HEK293 (cell line): Measurements from ENCODE around the gene LRCH1.

Experiments
- CTCF ChIA-PET: fragments of 350-600 bp; formaldehyde crosslinking; extraction: SDS; loops from one replicate; lab custom pipeline; 2021; ENCODE audit warnings: antibody characterized with exemption; lab: Yijun Ruan, JAX
- POLR2A ChIA-PET: fragments of 300-600 bp; formaldehyde crosslinking; extraction: SDS; loops from one replicate; lab custom pipeline; 2020; ENCODE audit warnings: antibody characterized with exemption, inconsistent platforms; lab: Yijun Ruan, JAX
- H3K27ac ChIP-seq: fragments of 200-500 bp; sonication (Bioruptor generic); 2 replicates; pipeline ENCODE4 v1.5.1; 2014; ENCODE audit warnings: low read depth, low read length, control low read depth, inconsistent platforms; ENCODE audit errors: extremely low read depth
- H3K36me3 ChIP-seq, 2 experiments: fragments of 200-500 bp in 1 of 2; sonication (Bioruptor generic) in 1 of 2; 1 replicate in 1 of 2; 2 replicates in 1 of 2; pipeline ENCODE4 v1.5.1; 2014 to 2017; ENCODE audit warnings: inconsistent platforms in 2 of 2, low read length in 2 of 2; ENCODE audit not compliant: control insufficient read depth in 2 of 2, insufficient read depth in 1 of 2
- H3K4me1 ChIP-seq: fragments of 200-500 bp; sonication (Bioruptor generic); 2 replicates; pipeline ENCODE4 v1.5.1; 2014; ENCODE audit warnings: mild to moderate bottlenecking, low read length, inconsistent platforms; ENCODE audit not compliant: control insufficient read depth, insufficient read depth
- H3K4me3 ChIP-seq: 2 replicates; pipeline ENCODE4 v1.5.1; 2011; ENCODE audit warnings: low read depth, mild to moderate bottlenecking, control low read depth, low read length, moderate library complexity
- H3K9me3 ChIP-seq: fragments of 200-500 bp; sonication (Bioruptor generic); 2 replicates; pipeline ENCODE4 v1.5.1; 2014; ENCODE audit warnings: low read depth, low read length, inconsistent platforms; ENCODE audit not compliant: control insufficient read depth, insufficient read depth
- BCL11B ChIP-seq: fragments of 450-650 bp; formaldehyde crosslinking; IDR thresholded peaks from 2 replicates; pipeline ENCODE4 v1.5.1; 2016; ENCODE audit warnings: low read depth, missing biosample characterization, missing genetic modification characterization
- GFI1B ChIP-seq: fragments of 450-650 bp; formaldehyde crosslinking; IDR thresholded peaks from 2 replicates; pipeline ENCODE4 v1.5.1; 2016; ENCODE audit warnings: missing biosample characterization, missing genetic modification characterization
- GLIS2 ChIP-seq: fragments of 450-650 bp; formaldehyde crosslinking; IDR thresholded peaks from 2 replicates; pipeline ENCODE4 v1.5.1; 2016; ENCODE audit warnings: missing biosample characterization, missing genetic modification characterization
- HOXA7 ChIP-seq: sonication (generic); formaldehyde crosslinking; IDR thresholded peaks from 2 replicates; pipeline ENCODE4 v1.8.1; 2022; ENCODE audit warnings: missing genetic modification reagents, borderline replicate concordance
- HOXC10 ChIP-seq: sonication (generic); formaldehyde crosslinking; IDR thresholded peaks from 2 replicates; pipeline ENCODE4 v1.8.1; 2023; ENCODE audit warnings: mild to moderate bottlenecking, missing genetic modification reagents
- KLF7 ChIP-seq: fragments of 450-650 bp; formaldehyde crosslinking; IDR thresholded peaks from 2 replicates; pipeline ENCODE4 v1.5.1; 2016; ENCODE audit warnings: missing biosample characterization, missing genetic modification characterization, borderline replicate concordance
- MYNN ChIP-seq: fragments of 450-650 bp; formaldehyde crosslinking; IDR thresholded peaks from 2 replicates; pipeline ENCODE4 v1.5.1; 2016; ENCODE audit warnings: missing biosample characterization, missing genetic modification characterization, borderline replicate concordance
- OVOL3 ChIP-seq: fragments of 450-650 bp; formaldehyde crosslinking; IDR thresholded peaks from 2 replicates; pipeline ENCODE4 v1.5.1; 2016; ENCODE audit warnings: missing biosample characterization, missing genetic modification characterization
- PBX3 ChIP-seq: sonication (generic); formaldehyde crosslinking; IDR thresholded peaks from 2 replicates; pipeline ENCODE4 v1.8.1; 2022; ENCODE audit warnings: mild to moderate bottlenecking, moderate library complexity, missing genetic modification reagents
- PRDM6 ChIP-seq: fragments of 450-650 bp; formaldehyde crosslinking; IDR thresholded peaks from 2 replicates; pipeline ENCODE4 v1.5.1; 2017; ENCODE audit warnings: missing biosample characterization, missing genetic modification characterization
- SP2 ChIP-seq: fragments of 450-650 bp; formaldehyde crosslinking; IDR thresholded peaks from 2 replicates; pipeline ENCODE4 v1.5.1; 2016; ENCODE audit warnings: missing biosample characterization, missing genetic modification characterization
- YY1 ChIP-seq: fragments of 450-650 bp; formaldehyde crosslinking; IDR thresholded peaks from 2 replicates; pipeline ENCODE4 v1.5.1; 2018; ENCODE audit warnings: missing biosample characterization, missing genetic modification characterization
- ZBTB44 ChIP-seq: fragments of 450-650 bp; IDR thresholded peaks from 2 replicates; pipeline ENCODE4 v1.5.1; 2018; ENCODE audit warnings: missing biosample characterization, mild to moderate bottlenecking, missing genetic modification characterization
- ZBTB8A ChIP-seq: fragments of 450-650 bp; formaldehyde crosslinking; IDR thresholded peaks from 2 replicates; pipeline ENCODE4 v1.5.1; 2016; ENCODE audit warnings: missing biosample characterization, missing genetic modification characterization
- ZNF155 ChIP-seq: fragments of 450-650 bp; formaldehyde crosslinking; IDR thresholded peaks from 2 replicates; pipeline ENCODE4 v1.5.1; 2016; ENCODE audit warnings: missing biosample characterization, missing genetic modification characterization
- ZNF324 ChIP-seq: fragments of 450-650 bp; formaldehyde crosslinking; IDR thresholded peaks from 2 replicates; pipeline ENCODE4 v1.5.1; 2016; ENCODE audit warnings: missing biosample characterization, missing genetic modification characterization
- ZNF341 ChIP-seq: fragments of 450-650 bp; formaldehyde crosslinking; IDR thresholded peaks from 2 replicates; pipeline ENCODE4; 2016; ENCODE audit warnings: low read depth, missing biosample characterization, missing genetic modification characterization
- ZNF354C ChIP-seq: fragments of 450-650 bp; formaldehyde crosslinking; IDR thresholded peaks from 2 replicates; pipeline ENCODE4 v1.5.1; 2016; ENCODE audit warnings: missing biosample characterization, missing genetic modification characterization, low read depth, borderline replicate concordance
- ZNF404 ChIP-seq: fragments of 450-650 bp; formaldehyde crosslinking; IDR thresholded peaks from 2 replicates; pipeline ENCODE4 v1.5.1; 2017; ENCODE audit warnings: missing biosample characterization, missing genetic modification characterization
- ZNF623 ChIP-seq: fragments of 450-650 bp; formaldehyde crosslinking; IDR thresholded peaks from 2 replicates; pipeline ENCODE4 v1.5.1; 2016; ENCODE audit warnings: missing biosample characterization, missing genetic modification characterization
- ZNF664 ChIP-seq: fragments of 450-650 bp; formaldehyde crosslinking; IDR thresholded peaks from 2 replicates; pipeline ENCODE4 v1.5.1; 2016; ENCODE audit warnings: missing biosample characterization, missing genetic modification characterization
- ZNF677 ChIP-seq: fragments of 450-650 bp; IDR thresholded peaks from 2 replicates; pipeline ENCODE4 v1.5.0; 2018; ENCODE audit warnings: missing biosample characterization, mild to moderate bottlenecking, missing genetic modification characterization, moderate library complexity
- ZSCAN30 ChIP-seq: fragments of 450-650 bp; IDR thresholded peaks from 2 replicates; pipeline ENCODE4 v1.5.1; 2018; ENCODE audit warnings: missing biosample characterization, mild to moderate bottlenecking, missing genetic modification characterization, moderate library complexity
- ZXDB ChIP-seq: fragments of 450-650 bp; formaldehyde crosslinking; IDR thresholded peaks from 2 replicates; pipeline ENCODE4 v1.5.1; 2016; ENCODE audit warnings: missing biosample characterization, missing genetic modification characterization
- TF ChIP-seq, protein P1 (sequence below): fragments of 450-650 bp; formaldehyde crosslinking; IDR thresholded peaks from 2 replicates; pipeline ENCODE4 v1.5.1; 2016; ENCODE audit warnings: missing biosample characterization, missing genetic modification characterization
- TF ChIP-seq, protein P2 (sequence below): fragments of 450-650 bp; formaldehyde crosslinking; IDR thresholded peaks from 2 replicates; pipeline ENCODE4 v1.5.1; 2016; ENCODE audit warnings: missing biosample characterization, missing genetic modification characterization
- TF ChIP-seq, protein P3 (sequence below): fragments of 450-650 bp; formaldehyde crosslinking; IDR thresholded peaks from 2 replicates; pipeline ENCODE4 v1.5.1; 2016; ENCODE audit warnings: missing biosample characterization, missing genetic modification characterization, borderline replicate concordance
- TF ChIP-seq, protein P4 (sequence below): fragments of 450-650 bp; formaldehyde crosslinking; IDR thresholded peaks from 2 replicates; pipeline ENCODE4 v1.5.1; 2016; ENCODE audit warnings: missing biosample characterization, missing genetic modification characterization, low read depth

LRCH1 gene

GRCh38 chr13:46738055-46738454, 185.1 kb downstream of the LRCH1 start:
- H3K36me3 ChIP-seq: peaks cover 0 to 17% of the 10 kb centered on the region in 2 experiments; a peak in 1 of 3 replicates
- H3K27ac ChIP-seq: no peak overlapping the region
- POLR2A ChIA-PET: no interaction called here
- no peaks in the 10 kb centered on the region for H3K9me3 ChIP-seq
- TF ChIP-seq ZXDB (tag by site-specific recombination) (no peak), ZNF324 (tag by site-specific recombination) (no peak), GLIS2 (tag by site-specific recombination) (no peak), GFI1B (tag by site-specific recombination) (no peak), YY1 (tag by site-specific recombination) (no peak), ZNF623 (no peak), ZBTB8A (tag by site-specific recombination) (no peak), ZNF354C (no peak), PRDM6 (tag by site-specific recombination) (no peak), ZNF155 (tag by site-specific recombination) (no peak), OVOL3 (tag by site-specific recombination) (no peak), KLF7 (no peak), SP2 (no peak), HOXC10 (CRISPR knock-in tag) (no peak), BCL11B (tag by site-specific recombination) (no peak), ZSCAN30 (no peak)
- TF ChIP-seq, protein P1, sequence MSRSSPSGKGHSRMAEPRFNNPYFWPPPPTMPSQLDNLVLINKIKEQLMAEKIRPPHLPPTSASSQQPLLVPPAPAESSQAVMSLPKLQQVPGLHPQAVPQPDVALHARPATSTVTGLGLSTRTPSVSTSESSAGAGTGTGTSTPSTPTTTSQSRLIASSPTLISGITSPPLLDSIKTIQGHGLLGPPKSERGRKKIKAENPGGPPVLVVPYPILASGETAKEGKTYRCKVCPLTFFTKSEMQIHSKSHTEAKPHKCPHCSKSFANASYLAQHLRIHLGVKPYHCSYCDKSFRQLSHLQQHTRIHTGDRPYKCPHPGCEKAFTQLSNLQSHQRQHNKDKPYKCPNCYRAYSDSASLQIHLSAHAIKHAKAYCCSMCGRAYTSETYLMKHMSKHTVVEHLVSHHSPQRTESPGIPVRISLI (tag by site-specific recombination): no peak
- TF ChIP-seq, protein P2, sequence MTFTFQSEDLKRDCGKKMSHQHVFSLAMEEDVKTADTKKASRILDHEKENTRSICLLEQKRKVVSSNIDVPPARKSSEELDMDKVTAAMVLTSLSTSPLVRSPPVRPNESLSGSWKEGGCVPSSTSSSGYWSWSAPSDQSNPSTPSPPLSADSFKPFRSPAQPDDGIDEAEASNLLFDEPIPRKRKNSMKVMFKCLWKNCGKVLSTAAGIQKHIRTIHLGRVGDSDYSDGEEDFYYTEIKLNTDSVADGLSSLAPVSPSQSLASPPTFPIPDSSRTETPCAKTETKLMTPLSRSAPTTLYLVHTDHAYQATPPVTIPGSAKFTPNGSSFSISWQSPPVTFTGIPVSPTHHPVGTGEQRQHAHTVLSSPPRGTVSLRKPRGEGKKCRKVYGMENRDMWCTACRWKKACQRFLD: no peak
- TF ChIP-seq, protein P3, sequence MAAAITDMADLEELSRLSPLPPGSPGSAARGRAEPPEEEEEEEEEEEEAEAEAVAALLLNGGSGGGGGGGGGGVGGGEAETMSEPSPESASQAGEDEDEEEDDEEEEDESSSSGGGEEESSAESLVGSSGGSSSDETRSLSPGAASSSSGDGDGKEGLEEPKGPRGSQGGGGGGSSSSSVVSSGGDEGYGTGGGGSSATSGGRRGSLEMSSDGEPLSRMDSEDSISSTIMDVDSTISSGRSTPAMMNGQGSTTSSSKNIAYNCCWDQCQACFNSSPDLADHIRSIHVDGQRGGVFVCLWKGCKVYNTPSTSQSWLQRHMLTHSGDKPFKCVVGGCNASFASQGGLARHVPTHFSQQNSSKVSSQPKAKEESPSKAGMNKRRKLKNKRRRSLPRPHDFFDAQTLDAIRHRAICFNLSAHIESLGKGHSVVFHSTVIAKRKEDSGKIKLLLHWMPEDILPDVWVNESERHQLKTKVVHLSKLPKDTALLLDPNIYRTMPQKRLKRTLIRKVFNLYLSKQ (tag by site-specific recombination): no peak
- H3K4me1 ChIP-seq: no peaks in the 10 kb centered on the region
- no peak overlapping the region for H3K4me3 ChIP-seq
- CTCF ChIA-PET: no interaction called here

DNA sequence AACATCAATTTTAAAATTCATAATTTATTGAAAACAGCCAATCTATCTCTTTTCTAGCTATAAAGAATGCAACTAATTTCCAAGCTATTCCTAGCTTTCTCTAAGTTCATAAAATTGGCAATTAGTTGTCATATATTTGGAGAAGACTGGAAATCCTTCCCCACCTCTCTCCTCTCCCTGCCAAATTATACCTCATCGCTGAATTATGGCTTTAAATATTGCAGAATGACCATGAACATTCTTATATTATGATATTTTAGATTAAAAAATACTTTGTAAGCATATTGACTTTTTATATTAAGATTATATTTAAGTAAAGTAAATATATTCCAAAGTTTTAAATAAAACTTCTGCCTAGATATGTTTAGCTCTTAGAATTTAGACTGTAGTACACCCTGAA, 185.8 kb downstream of the LRCH1 start:
- Histone ChIP-seq H3K4me1 (no peaks in the 10 kb centered on the region), H3K27ac (no peak overlapping the region), H3K9me3 (no peaks in the 10 kb centered on the region), H3K36me3 (peaks cover 0 to 17% of the 10 kb centered on the region in 2 experiments; a peak in 1 of 3 replicates), H3K4me3 (no peak overlapping the region)
- ChIA-PET CTCF (no interaction called here), POLR2A (no interaction called here)
- TF ChIP-seq ZBTB44 (tag by site-specific recombination) (no peak), ZNF404 (tag by site-specific recombination) (no peak), PBX3 (CRISPR knock-in tag) (no peak), BCL11B (tag by site-specific recombination) (no peak), ZNF664 (no peak), ZNF677 (tag by site-specific recombination) (no peak), HOXA7 (CRISPR knock-in tag) (no peak), ZNF341 (no peak), MYNN (tag by site-specific recombination) (no peak)
- TF ChIP-seq, protein P4, sequence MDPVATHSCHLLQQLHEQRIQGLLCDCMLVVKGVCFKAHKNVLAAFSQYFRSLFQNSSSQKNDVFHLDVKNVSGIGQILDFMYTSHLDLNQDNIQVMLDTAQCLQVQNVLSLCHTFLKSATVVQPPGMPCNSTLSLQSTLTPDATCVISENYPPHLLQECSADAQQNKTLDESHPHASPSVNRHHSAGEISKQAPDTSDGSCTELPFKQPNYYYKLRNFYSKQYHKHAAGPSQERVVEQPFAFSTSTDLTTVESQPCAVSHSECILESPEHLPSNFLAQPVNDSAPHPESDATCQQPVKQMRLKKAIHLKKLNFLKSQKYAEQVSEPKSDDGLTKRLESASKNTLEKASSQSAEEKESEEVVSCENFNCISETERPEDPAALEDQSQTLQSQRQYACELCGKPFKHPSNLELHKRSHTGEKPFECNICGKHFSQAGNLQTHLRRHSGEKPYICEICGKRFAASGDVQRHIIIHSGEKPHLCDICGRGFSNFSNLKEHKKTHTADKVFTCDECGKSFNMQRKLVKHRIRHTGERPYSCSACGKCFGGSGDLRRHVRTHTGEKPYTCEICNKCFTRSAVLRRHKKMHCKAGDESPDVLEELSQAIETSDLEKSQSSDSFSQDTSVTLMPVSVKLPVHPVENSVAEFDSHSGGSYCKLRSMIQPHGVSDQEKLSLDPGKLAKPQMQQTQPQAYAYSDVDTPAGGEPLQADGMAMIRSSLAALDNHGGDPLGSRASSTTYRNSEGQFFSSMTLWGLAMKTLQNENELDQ (tag by site-specific recombination): no peak
